Measurements from ENCODE around the gene SVIL. TPM values are rescaled to one million over a fixed set of nuclear protein-coding genes. Genes with fewer than 3 reads are reported as not detected.
A peak's percentile ranks its signal among the peaks of the same experiment; 100 is the strongest.
"Not testable (repeated sequence)": the region's sequence is repeated elsewhere in the genome, so short reads cannot be mapped to it uniquely, and the experiment has no call there.

SVIL gene
- total RNA-seq, 1 donor, result 36.9 TPM

DNA sequence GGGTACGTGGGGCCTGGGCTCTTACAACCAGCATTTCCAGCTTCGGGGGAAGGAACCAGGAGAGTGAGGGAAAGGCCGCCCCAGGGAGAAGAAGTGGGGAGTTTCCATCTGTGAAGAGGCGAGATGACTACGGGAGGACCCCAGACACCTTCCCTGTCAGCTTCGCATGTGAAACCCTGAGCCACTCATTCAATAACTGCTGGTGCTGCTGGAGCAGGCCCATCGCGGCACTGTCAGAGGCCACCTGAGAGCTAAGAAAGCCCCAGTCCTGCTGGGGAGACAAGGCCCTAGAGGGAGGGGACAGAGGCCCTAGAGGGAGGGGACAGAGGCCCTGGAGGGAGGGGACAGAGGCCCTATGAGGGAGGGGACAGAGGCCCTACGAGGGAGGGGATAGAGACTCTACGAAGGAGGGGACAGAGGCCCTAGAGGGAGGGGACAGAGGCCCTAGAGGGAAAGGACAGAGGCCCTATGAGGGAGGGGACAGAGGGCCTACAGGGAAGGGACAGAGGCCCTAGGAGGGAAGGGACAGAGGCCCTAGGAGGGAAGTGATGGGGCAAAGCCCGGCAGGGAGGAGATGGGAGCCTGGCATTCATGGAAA is 128.3 kb downstream of the SVIL start:
- not testable (repeated sequence) for H3K27me3 ChIP-seq (ENCODE audit: insufficient read depth, low read length); H3K27ac ChIP-seq (ENCODE audit: low read depth, low read length); H4K20me1 ChIP-seq (ENCODE audit: insufficient read depth, low read length); H3K4me2 ChIP-seq (ENCODE audit: insufficient read depth, low read length); H3K36me3 ChIP-seq (ENCODE audit: insufficient read depth, low read length); H3K4me3 ChIP-seq (ENCODE audit: insufficient read depth, low read length); H3K79me2 ChIP-seq (ENCODE audit: insufficient read depth, low read length); H3K9me3 ChIP-seq (ENCODE audit: low read depth, low read length); DNase-seq (ENCODE audit: insufficient read length, low spot score, missing footprints); H2AFZ ChIP-seq (ENCODE audit: low read length)
- peaks cover 16% of the 10 kb centered on the region for H3K4me1 ChIP-seq (ENCODE audit: insufficient read depth, low read length)

DNA sequence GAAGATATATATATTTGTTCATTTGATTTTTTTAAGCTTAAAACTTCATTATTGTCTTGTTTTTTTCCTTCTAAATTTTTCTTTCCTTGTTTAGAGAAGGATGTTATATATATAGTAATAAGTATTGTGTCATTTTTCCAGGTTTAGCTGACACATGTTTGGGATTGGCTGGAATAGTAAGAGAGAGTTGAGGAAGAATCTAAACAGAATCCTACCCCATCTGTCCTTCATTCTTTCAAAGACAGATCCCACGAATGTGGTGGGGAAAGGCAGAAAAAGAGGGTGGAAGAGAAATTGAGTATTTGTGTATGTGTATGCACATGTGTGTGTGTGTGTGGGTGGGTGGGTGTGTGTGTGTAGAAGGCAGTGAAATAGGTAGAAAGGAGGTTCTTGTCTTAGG is 132.4 kb downstream of the SVIL start:
- Histone ChIP-seq H3K4me3 (ENCODE audit: insufficient read depth, low read length) (no peak overlapping the region), H3K79me2 (ENCODE audit: insufficient read depth, low read length) (no peaks in the 10 kb centered on the region), H3K9me3 (ENCODE audit: low read depth, low read length) (no peaks in the 10 kb centered on the region), H2AFZ (ENCODE audit: low read length) (no peak overlapping the region), H3K27me3 (ENCODE audit: insufficient read depth, low read length) (no peaks in the 10 kb centered on the region), H3K27ac (ENCODE audit: low read depth, low read length) (peak overlapping the region; percentile 43), H3K36me3 (ENCODE audit: insufficient read depth, low read length) (peaks cover 2% of the 10 kb centered on the region), H4K20me1 (ENCODE audit: insufficient read depth, low read length) (no peaks in the 10 kb centered on the region), H3K4me2 (ENCODE audit: insufficient read depth, low read length) (no peak overlapping the region), H3K4me1 (ENCODE audit: insufficient read depth, low read length) (peaks cover 8% of the 10 kb centered on the region)
- no peak for DNase-seq (ENCODE audit: insufficient read length, low spot score, missing footprints)
- TF ChIP-seq, protein P1, sequence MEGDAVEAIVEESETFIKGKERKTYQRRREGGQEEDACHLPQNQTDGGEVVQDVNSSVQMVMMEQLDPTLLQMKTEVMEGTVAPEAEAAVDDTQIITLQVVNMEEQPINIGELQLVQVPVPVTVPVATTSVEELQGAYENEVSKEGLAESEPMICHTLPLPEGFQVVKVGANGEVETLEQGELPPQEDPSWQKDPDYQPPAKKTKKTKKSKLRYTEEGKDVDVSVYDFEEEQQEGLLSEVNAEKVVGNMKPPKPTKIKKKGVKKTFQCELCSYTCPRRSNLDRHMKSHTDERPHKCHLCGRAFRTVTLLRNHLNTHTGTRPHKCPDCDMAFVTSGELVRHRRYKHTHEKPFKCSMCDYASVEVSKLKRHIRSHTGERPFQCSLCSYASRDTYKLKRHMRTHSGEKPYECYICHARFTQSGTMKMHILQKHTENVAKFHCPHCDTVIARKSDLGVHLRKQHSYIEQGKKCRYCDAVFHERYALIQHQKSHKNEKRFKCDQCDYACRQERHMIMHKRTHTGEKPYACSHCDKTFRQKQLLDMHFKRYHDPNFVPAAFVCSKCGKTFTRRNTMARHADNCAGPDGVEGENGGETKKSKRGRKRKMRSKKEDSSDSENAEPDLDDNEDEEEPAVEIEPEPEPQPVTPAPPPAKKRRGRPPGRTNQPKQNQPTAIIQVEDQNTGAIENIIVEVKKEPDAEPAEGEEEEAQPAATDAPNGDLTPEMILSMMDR (IDR thresholded peaks at IDR 0.05; ENCODE audit: extremely low read depth, low read depth, low read length), result no peak

GRCh38 chr10:29501692-29502091 is 133.1 kb downstream of the SVIL start:
- H3K79me2 ChIP-seq (ENCODE audit: insufficient read depth, low read length), result no peaks in the 10 kb centered on the region
- H3K27me3 ChIP-seq (ENCODE audit: insufficient read depth, low read length), result no peaks in the 10 kb centered on the region
- peaks cover 2% of the 10 kb centered on the region for H3K36me3 ChIP-seq (ENCODE audit: insufficient read depth, low read length)
- peak; percentile 83 for DNase-seq (ENCODE audit: insufficient read length, low spot score, missing footprints)
- TF ChIP-seq, protein P1 (IDR thresholded peaks at IDR 0.05; ENCODE audit: extremely low read depth, low read depth, low read length), result no peak
- peak overlapping the region; percentile 43 for H3K27ac ChIP-seq (ENCODE audit: low read depth, low read length)
- H3K4me3 ChIP-seq (ENCODE audit: insufficient read depth, low read length), result no peak overlapping the region
- H4K20me1 ChIP-seq (ENCODE audit: insufficient read depth, low read length), result no peaks in the 10 kb centered on the region
- H3K9me3 ChIP-seq (ENCODE audit: low read depth, low read length), result no peaks in the 10 kb centered on the region
- H2AFZ ChIP-seq (ENCODE audit: low read length), result no peak overlapping the region
- peaks cover 8% of the 10 kb centered on the region for H3K4me1 ChIP-seq (ENCODE audit: insufficient read depth, low read length)
- no peak overlapping the region for H3K4me2 ChIP-seq (ENCODE audit: insufficient read depth, low read length)

- Histone ChIP-seq H3K4me2 (ENCODE audit: insufficient read depth, low read length) (no peak overlapping the region), H2AFZ (ENCODE audit: low read length) (no peak overlapping the region), H3K79me2 (ENCODE audit: insufficient read depth, low read length) (no peaks in the 10 kb centered on the region), H3K9me3 (ENCODE audit: low read depth, low read length) (no peaks in the 10 kb centered on the region), H3K27me3 (ENCODE audit: insufficient read depth, low read length) (no peaks in the 10 kb centered on the region), H3K27ac (ENCODE audit: low read depth, low read length) (no peak overlapping the region), H3K36me3 (ENCODE audit: insufficient read depth, low read length) (peaks cover 2% of the 10 kb centered on the region), H4K20me1 (ENCODE audit: insufficient read depth, low read length) (no peaks in the 10 kb centered on the region), H3K4me1 (ENCODE audit: insufficient read depth, low read length) (peaks cover 12% of the 10 kb centered on the region), H3K4me3 (ENCODE audit: insufficient read depth, low read length) (no peak overlapping the region)
- no peak for DNase-seq (ENCODE audit: insufficient read length, low spot score, missing footprints)
- TF ChIP-seq, protein P1 (IDR thresholded peaks at IDR 0.05; ENCODE audit: extremely low read depth, low read depth, low read length), result no peak
Measured at GRCh38 chr10:29499993-29500537, 134.7 kb downstream of the SVIL start.
